ENCODE results near the gene AP2M1. TPM values are rescaled to one million over a fixed set of nuclear protein-coding genes. Genes with fewer than 3 reads are reported as not detected.

Gene AP2M1
- total RNA-seq, 1 donor from 2014 or later: 336 TPM

GRCh38 chr3:184175981-184176376 is 1.3 kb downstream of the AP2M1 start:
- intact Hi-C loops (cut with micrococcal nuclease): no loop called here
- Histone ChIP-seq H3K9me3 (replicated peaks) (no peaks in the 10 kb centered on the region), H3K36me3 (peaks cover 59% of the 10 kb centered on the region), H3K4me3 (peak overlapping the region; percentile 92), H3K27me3 (ENCODE audit: low read depth) (no peaks in the 10 kb centered on the region), H3K27ac (replicated peaks) (peak overlapping the region; percentile 95), H3K4me1 (peaks cover 56% of the 10 kb centered on the region)
- TF ChIP-seq CTCF (IDR thresholded peaks at IDR 0.05; ENCODE audit: borderline replicate concordance): no peak
- no peak for DNase-seq

GRCh38 chr3:184176377-184177330 is 2.0 kb downstream of the AP2M1 start:
- TF ChIP-seq CTCF (IDR thresholded peaks at IDR 0.05; ENCODE audit: borderline replicate concordance): no peak
- peak overlapping the region; percentile 92 for H3K4me3 ChIP-seq
- peak overlapping the region; percentile 95 for H3K27ac ChIP-seq (replicated peaks)
- peak; percentile 56 for DNase-seq
- intact Hi-C loops (cut with micrococcal nuclease): no loop called here
- peaks cover 56% of the 10 kb centered on the region for H3K4me1 ChIP-seq
- H3K27me3 ChIP-seq (ENCODE audit: low read depth): no peaks in the 10 kb centered on the region
- peaks cover 59% of the 10 kb centered on the region for H3K36me3 ChIP-seq
- no peaks in the 10 kb centered on the region for H3K9me3 ChIP-seq (replicated peaks)

DNA sequence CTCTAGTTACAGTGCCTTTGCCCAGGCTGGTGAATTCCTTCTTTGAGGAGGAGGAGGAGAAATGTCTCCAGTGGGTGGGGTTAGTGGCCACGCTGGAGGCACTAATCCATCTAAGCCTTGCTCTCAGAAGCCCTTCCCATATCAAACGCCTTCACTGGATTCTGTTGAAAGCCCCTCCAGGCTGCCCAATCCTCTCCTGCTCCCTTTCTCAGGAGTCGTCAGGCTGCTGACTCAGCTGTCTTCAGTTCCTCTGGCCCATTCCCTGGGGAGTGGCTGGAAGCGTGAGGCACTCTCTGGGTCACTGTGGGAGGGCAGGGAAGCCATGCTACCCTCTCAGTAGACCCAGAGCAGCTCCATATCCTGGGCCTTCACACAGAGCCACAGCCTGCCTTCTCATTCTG is 2.7 kb downstream of the AP2M1 start:
- Histone ChIP-seq H3K4me1 (peaks cover 56% of the 10 kb centered on the region), H3K27ac (replicated peaks) (peak overlapping the region; percentile 95), H3K27me3 (ENCODE audit: low read depth) (no peaks in the 10 kb centered on the region), H3K36me3 (peaks cover 59% of the 10 kb centered on the region), H3K9me3 (replicated peaks) (no peaks in the 10 kb centered on the region), H3K4me3 (peak overlapping the region; percentile 92)
- no peak for TF ChIP-seq CTCF (IDR thresholded peaks at IDR 0.05; ENCODE audit: borderline replicate concordance)
- no peak for DNase-seq
- intact Hi-C loops (cut with micrococcal nuclease): no loop called here

DNA sequence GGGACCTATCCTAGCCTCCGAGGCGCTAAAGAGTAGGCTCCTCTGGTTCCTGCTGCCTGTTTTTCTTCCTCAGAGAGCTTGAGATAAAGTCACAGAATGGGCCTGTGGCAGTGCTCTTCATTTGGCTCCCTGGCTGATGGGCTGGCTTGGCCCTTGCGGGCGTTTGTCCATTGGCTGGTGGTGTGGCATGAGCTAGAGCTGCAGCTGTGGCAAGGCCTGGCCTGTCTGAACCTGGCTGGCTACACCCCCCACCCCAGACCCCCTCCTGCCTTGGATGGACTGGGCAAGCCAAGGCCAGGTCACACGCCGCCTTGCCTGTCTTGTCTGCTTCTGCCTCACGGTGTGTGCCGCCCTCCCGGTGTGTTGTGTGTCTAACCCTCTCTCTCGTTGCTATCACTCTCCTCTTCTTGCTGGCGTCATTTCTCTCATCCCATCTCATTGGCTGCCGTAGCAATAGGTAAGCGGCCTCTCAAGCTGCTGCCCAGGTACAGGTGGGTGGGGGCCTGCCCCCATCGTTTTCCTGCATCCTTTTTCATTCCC is 3.2 kb downstream of the AP2M1 start:
- Histone ChIP-seq H3K36me3 (peaks cover 59% of the 10 kb centered on the region), H3K27ac (replicated peaks) (peak overlapping the region; percentile 95), H3K4me1 (peaks cover 56% of the 10 kb centered on the region), H3K9me3 (replicated peaks) (no peaks in the 10 kb centered on the region), H3K4me3 (peak overlapping the region; percentile 92), H3K27me3 (ENCODE audit: low read depth) (no peaks in the 10 kb centered on the region)
- DNase-seq: no peak
- no peak for TF ChIP-seq CTCF (IDR thresholded peaks at IDR 0.05; ENCODE audit: borderline replicate concordance)
- intact Hi-C loops (cut with micrococcal nuclease): no loop called here

DNA sequence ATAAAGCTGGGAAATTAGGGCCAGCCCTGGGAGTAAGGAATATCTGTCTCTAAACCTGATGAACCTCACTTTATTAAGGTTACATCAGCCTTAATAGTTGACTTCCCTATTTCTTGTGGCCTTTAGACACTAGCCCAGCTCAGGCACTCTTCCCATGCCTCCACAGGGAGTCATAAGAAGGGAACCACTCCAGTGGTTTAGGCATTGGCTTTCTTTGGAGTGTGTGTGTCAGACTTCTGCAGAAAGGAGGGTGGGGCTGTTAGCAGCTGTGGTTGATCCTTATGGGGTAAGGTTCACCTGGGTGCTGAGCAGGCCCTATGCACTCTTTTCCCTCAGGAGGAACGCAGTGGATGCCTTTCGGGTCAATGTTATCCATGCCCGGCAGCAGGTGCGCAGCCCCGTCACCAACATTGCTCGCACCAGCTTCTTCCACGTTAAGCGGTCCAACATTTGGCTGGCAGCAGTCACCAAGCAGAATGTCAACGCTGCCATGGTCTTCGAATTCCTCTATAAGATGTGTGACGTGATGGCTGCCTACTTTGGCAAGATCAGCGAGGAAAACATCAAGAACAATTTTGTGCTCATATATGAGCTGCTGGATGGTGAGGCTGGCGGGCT is 4.0 kb downstream of the AP2M1 start:
- H3K27me3 ChIP-seq (ENCODE audit: low read depth): no peaks in the 10 kb centered on the region
- intact Hi-C loops (cut with micrococcal nuclease): no loop called here
- no peak overlapping the region for H3K27ac ChIP-seq (replicated peaks)
- H3K4me1 ChIP-seq: peaks cover 53% of the 10 kb centered on the region
- H3K9me3 ChIP-seq (replicated peaks): no peaks in the 10 kb centered on the region
- TF ChIP-seq CTCF (IDR thresholded peaks at IDR 0.05; ENCODE audit: borderline replicate concordance): no peak
- H3K36me3 ChIP-seq: peaks cover 67% of the 10 kb centered on the region
- DNase-seq: no peak
- no peak overlapping the region for H3K4me3 ChIP-seq
